SK-N-SH (cell line): ENCODE measurements around the gene DHX35. TPM values are rescaled to one million over a fixed set of nuclear protein-coding genes. Genes with fewer than 3 reads are reported as not detected.

ENCODE experiments used
- CTCF ChIA-PET: fragments of 300-600, 350-600 bp; formaldehyde crosslinking; extraction: SDS; loops from one replicate; lab custom pipeline; 2021; lab: Yijun Ruan, JAX
- POLR2A ChIA-PET: fragments of 350-600 bp; sonication (Branson Sonifier 250); formaldehyde crosslinking; extraction: SDS; loops from one replicate; lab custom pipeline; 2020; ENCODE audit warnings: antibody characterized with exemption, inconsistent platforms; lab: Yijun Ruan, JAX
- DNase-seq: peaks from one replicate; pipeline ENCODE4 v3.0.0; 2012
- H2AFZ ChIP-seq: fragments of 200-600 bp; sonication (generic); 2 replicates; pipeline ENCODE4 v1.8.1; 2016; ENCODE audit warnings: antibody characterized with exemption, mild to moderate bottlenecking, low read depth
- H3F3A ChIP-seq: fragments of 200-600 bp; sonication (generic); replicated peaks from 2 replicates; pipeline ENCODE3; 2016; ENCODE audit warnings: antibody characterized with exemption, mild to moderate bottlenecking; ENCODE audit not compliant: insufficient read depth
- H3K27ac ChIP-seq, 2 experiments: fragments of 200-500 bp in 1 of 2; fragments of 200-600 bp in 1 of 2; sonication (Bioruptor generic) in 1 of 2; sonication (generic), shearing (Covaris generic) in 1 of 2; 2 replicates each; pipeline versions ENCODE4 v1.5.1 to v1.6.1; 2014 to 2016; ENCODE audit warnings: low read depth in 2 of 2, inconsistent platforms in 1 of 2, low read length in 1 of 2, mild to moderate bottlenecking in 1 of 2, mixed read lengths in 1 of 2
- H3K27me3 ChIP-seq: fragments of 200-600 bp; sonication (generic), shearing (Covaris generic); 2 replicates; pipeline ENCODE4 v1.6.1; 2016; ENCODE audit warnings: mixed run types; ENCODE audit not compliant: insufficient read depth
- H3K36me3 ChIP-seq, 2 experiments: fragments of 200-500 bp in 1 of 2; fragments of 200-600 bp in 1 of 2; sonication (Bioruptor generic) in 1 of 2; sonication (generic) in 1 of 2; replicated peaks in 1 of 2; 2 replicates each; pipeline versions ENCODE3 to v1.5.1; 2014 to 2016; ENCODE audit warnings: low read length in 1 of 2, mild to moderate bottlenecking in 1 of 2; ENCODE audit not compliant: insufficient read depth in 2 of 2, control insufficient read depth in 1 of 2
- H3K4me1 ChIP-seq, 2 experiments: fragments of 200-500 bp in 1 of 2; fragments of 200-600 bp in 1 of 2; sonication (Bioruptor generic) in 1 of 2; sonication (generic), shearing (Covaris generic) in 1 of 2; 2 replicates each; pipeline versions ENCODE4 v1.5.1 to v1.6.1; 2014 to 2016; ENCODE audit warnings: low read depth in 1 of 2, low read length in 1 of 2, mixed run types in 1 of 2; ENCODE audit not compliant: insufficient read depth in 2 of 2, control insufficient read depth in 1 of 2
- H3K4me2 ChIP-seq: fragments of 200-600 bp; sonication (generic), shearing (Covaris generic); 2 replicates; pipeline ENCODE4 v1.6.1; 2017; ENCODE audit warnings: mixed run types
- H3K4me3 ChIP-seq, 2 experiments: fragments of 200-500 bp in 1 of 2; fragments of 200-600 bp in 1 of 2; sonication (Bioruptor generic) in 1 of 2; sonication (generic), shearing (Covaris generic) in 1 of 2; 2 replicates each; pipeline versions ENCODE4 v1.5.1 to v1.8.1; 2014 to 2016; ENCODE audit warnings: low read depth in 2 of 2, inconsistent platforms in 1 of 2, low read length in 1 of 2, mild to moderate bottlenecking in 1 of 2, mixed read lengths in 1 of 2, moderate library complexity in 1 of 2
- H3K79me2 ChIP-seq: fragments of 200-600 bp; sonication (generic); 2 replicates; pipeline ENCODE4 v1.8.1; 2017; ENCODE audit warnings: mild to moderate bottlenecking; ENCODE audit not compliant: insufficient read depth
- H3K9ac ChIP-seq: fragments of 200-600 bp; sonication (generic); 2 replicates; pipeline ENCODE4 v1.6.1; 2017; ENCODE audit warnings: mixed run types
- H3K9me2 ChIP-seq: fragments of 200-600 bp; sonication (generic); 2 replicates; pipeline ENCODE4 v1.6.1; 2017; ENCODE audit warnings: mixed run types
- H3K9me3 ChIP-seq: fragments of 200-600 bp; sonication (generic); 2 replicates; pipeline ENCODE4 v1.6.1; 2017; ENCODE audit warnings: mixed run types, mild to moderate bottlenecking, moderate library complexity
- H4K20me1 ChIP-seq: fragments of 200-600 bp; sonication (generic); 2 replicates; pipeline ENCODE4 v1.6.1; 2017; ENCODE audit warnings: mild to moderate bottlenecking, mixed run types; ENCODE audit not compliant: insufficient read depth
- ELF1 ChIP-seq: IDR thresholded peaks from 2 replicates; pipeline ENCODE4 v1.4.0; 2012
- EP300 ChIP-seq, 2 experiments: IDR thresholded peaks; 2 replicates each; pipeline versions ENCODE4 v1.4.0 to v1.6.1; 2012; ENCODE audit warnings: borderline replicate concordance in 1 of 2, low read depth in 1 of 2, low read length in 1 of 2
- EZH2phosphoT487 ChIP-seq: fragments of 200-600 bp; sonication (generic); IDR thresholded peaks from 2 replicates; pipeline ENCODE4 v1.6.1; 2017; ENCODE audit warnings: low read depth, mixed run types, mild to moderate bottlenecking, antibody characterized with exemption, moderate library complexity, borderline replicate concordance
- GABPA ChIP-seq: IDR thresholded peaks from 2 replicates; pipeline ENCODE4 v1.4.0; 2012; ENCODE audit warnings: low read depth, mild to moderate bottlenecking
- JUND ChIP-seq: IDR thresholded peaks from 2 replicates; pipeline ENCODE4 v1.4.0; 2012
- MEF2A ChIP-seq: IDR thresholded peaks from 2 replicates; pipeline ENCODE4 v1.4.0; 2012; ENCODE audit warnings: low read depth, borderline replicate concordance
- NFIC ChIP-seq: IDR thresholded peaks from 2 replicates; pipeline ENCODE4 v1.4.0; 2012; ENCODE audit warnings: borderline replicate concordance
- NRF1 ChIP-seq: IDR thresholded peaks from 2 replicates; pipeline ENCODE4 v1.6.1; 2012; ENCODE audit warnings: low read depth, mild to moderate bottlenecking, low read length
- POLR2AphosphoS5 ChIP-seq: IDR thresholded peaks from 2 replicates; pipeline ENCODE4 v1.6.1; 2012; ENCODE audit warnings: low read depth, low read length
- RAD21 ChIP-seq: IDR thresholded peaks from 2 replicates; pipeline ENCODE4 v1.6.1; 2012; ENCODE audit warnings: mild to moderate bottlenecking, low read length
- SMC3 ChIP-seq: IDR thresholded peaks from 2 replicates; pipeline ENCODE4 v1.6.1; 2012; ENCODE audit warnings: low read depth, low read length, improper control_type of control experiment
- USF2 ChIP-seq: fragments of 150-350 bp; IDR thresholded peaks from 2 replicates; pipeline ENCODE4 v1.6.1; 2017; ENCODE audit warnings: antibody characterized with exemption, low read length, low read depth, borderline replicate concordance
- WGBS: methylation state at CpG from one replicate; pipeline ENCODE4 v1.1.6; 2017; ENCODE audit warnings: low lambda C conversion rate; 5-methylcytosine and 5-hydroxymethylcytosine counted together
- polyA plus RNA-seq, 3 experiments: library from polyadenylated mRNA; depleted of rRNA; stranded (reverse); fragments of >200 nt; gene quantifications; 2 replicates each; pipeline ENCODE4 v1.2.3, GENCODE V29; 2012
- TF ChIP-seq, protein P1 (sequence below): fragments of 150-350 bp; IDR thresholded peaks from 2 replicates; pipeline ENCODE4 v1.6.1; 2016; ENCODE audit warnings: mild to moderate bottlenecking, low read depth, low read length

Gene DHX35
- polyA plus RNA-seq, 1 of the 3 experiments (the other 2 are of a cell fraction) = 17.1 TPM

GRCh38 chr20:38926142-38926933, 35.8 kb upstream of the DHX35 start, which contains the start of gene FAM83D (continued):
- TF ChIP-seq NRF1 (no peak), EP300 (IDR thresholded peaks at IDR 0.05; ENCODE audit: borderline replicate concordance in 1 of 2, low read depth in 1 of 2, low read length in 1 of 2) (0 out of 4 replicates have a peak, but pooled peaks of 1 of the 2 experiments have one; percentile 7), POLR2AphosphoS5 (peak; percentile 93), SMC3 (no peak; the same call in 1 of the 2 replicates), MEF2A (no peak)

DNA sequence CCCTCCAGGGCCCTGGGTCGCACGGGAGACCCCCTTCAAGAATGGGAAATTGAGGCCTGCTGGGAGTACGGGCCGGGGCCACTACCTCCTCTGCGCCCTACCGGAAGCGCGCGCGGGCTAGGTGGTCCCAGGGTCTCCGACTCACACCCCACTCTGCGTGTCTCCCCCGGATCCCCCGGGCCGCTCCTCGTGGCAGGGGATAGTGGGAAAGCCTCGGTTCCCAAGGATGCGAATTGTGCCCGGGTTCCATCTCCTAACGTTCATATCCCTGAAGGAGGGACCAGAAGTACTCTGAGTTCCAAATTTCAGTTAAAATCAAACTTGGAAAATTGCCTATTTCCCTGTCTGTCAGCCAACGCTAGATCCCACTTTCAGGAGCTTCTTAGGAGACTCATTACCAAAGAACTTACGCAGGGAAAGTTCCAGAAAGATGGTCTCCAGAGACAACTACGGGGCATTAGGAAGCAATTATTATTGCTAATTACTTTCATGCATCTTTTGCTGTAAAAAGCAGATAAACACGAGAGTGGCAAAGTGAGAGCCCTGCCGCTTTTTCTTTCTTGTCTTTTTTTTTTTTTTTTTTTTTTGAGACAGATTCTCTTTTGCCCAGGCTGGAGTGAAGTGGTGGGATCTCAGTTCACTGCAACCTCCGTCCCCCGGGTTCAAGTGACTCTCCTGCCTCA, 35.1 kb upstream of the DHX35 start:
- CTCF ChIA-PET = interaction anchor here (0.9 to 3.6 kb wide), 18 partner anchors 7 to 253 kb away, joined by 3 to 41 read pairs (median 4); partner anchors contain the start of gene DHX35
- peaks cover 55% of the 10 kb centered on the region for H3K79me2 ChIP-seq

GRCh38 chr20:38927902-38928578, 34.1 kb upstream of the DHX35 start:
- H3K27ac ChIP-seq = peak overlapping the region in 1 of 2 experiments; percentile 6; a peak in 1 of 4 replicates
- DNase-seq = no peak
- TF ChIP-seq SMC3 (no peak), ELF1 (no peak), GABPA (no peak), JUND (no peak), EZH2phosphoT487 (no peak), USF2 (no peak), RAD21 (no peak)
- TF ChIP-seq, protein P1, sequence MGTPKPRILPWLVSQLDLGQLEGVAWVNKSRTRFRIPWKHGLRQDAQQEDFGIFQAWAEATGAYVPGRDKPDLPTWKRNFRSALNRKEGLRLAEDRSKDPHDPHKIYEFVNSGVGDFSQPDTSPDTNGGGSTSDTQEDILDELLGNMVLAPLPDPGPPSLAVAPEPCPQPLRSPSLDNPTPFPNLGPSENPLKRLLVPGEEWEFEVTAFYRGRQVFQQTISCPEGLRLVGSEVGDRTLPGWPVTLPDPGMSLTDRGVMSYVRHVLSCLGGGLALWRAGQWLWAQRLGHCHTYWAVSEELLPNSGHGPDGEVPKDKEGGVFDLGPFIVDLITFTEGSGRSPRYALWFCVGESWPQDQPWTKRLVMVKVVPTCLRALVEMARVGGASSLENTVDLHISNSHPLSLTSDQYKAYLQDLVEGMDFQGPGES = no peak
- peak overlapping the region; percentile 98 for H3K4me2 ChIP-seq
- no peaks in the 10 kb centered on the region for H3K36me3 ChIP-seq
- H4K20me1 ChIP-seq = peaks cover 23% of the 10 kb centered on the region; the same call in 1 of the 2 replicates
- peaks cover 3 to 21% of the 10 kb centered on the region in 2 experiments; a peak in 2 of 4 replicates for H3K4me1 ChIP-seq
- H3K79me2 ChIP-seq = peaks cover 65% of the 10 kb centered on the region
- peak overlapping the region; percentile 81 to 91 for H3K4me3 ChIP-seq
- H3K9me2 ChIP-seq = no peaks in the 10 kb centered on the region
- 36% methylated on average over 5 of the region's 5 CpGs for WGBS
- peak overlapping the region; percentile 72 for H3K9ac ChIP-seq
- H3K27me3 ChIP-seq = no peaks in the 10 kb centered on the region
- H2AFZ ChIP-seq = peak overlapping the region; percentile 9
- ChIA-PET CTCF (interaction anchor here (0.7 to 3.2 kb wide), 6 partner anchors 35 to 283 kb away, joined by 3 to 21 read pairs (median 4); partner anchors contain the start of gene DHX35), POLR2A (interaction anchor here (1.0 to 3.2 kb wide), 3 partner anchors 9 to 53 kb away, joined by 3 to 20 read pairs (median 4); partner anchors contain the start of gene DHX35)
- peaks cover 3% of the 10 kb centered on the region for H3F3A ChIP-seq
- H3K9me3 ChIP-seq = no peaks in the 10 kb centered on the region

More for the DNA sequence above, 35.1 kb upstream of the DHX35 start:
- Histone ChIP-seq H3K27ac (peak overlapping the region; percentile 37 to 54), H4K20me1 (peaks cover 14% of the 10 kb centered on the region; the same call in 1 of the 2 replicates), H2AFZ (peak overlapping the region; percentile 85), H3K4me3 (peak overlapping the region; percentile 81 to 91), H3K9me2 (no peaks in the 10 kb centered on the region), H3K36me3 (no peaks in the 10 kb centered on the region), H3K27me3 (no peaks in the 10 kb centered on the region)
- DNase-seq = no peak
- POLR2A ChIA-PET = interaction anchor here (0.7 to 3.2 kb wide), 4 partner anchors 35 to 203 kb away, joined by 3 to 20 read pairs (median 4); partner anchors contain the start of genes DHX35 and SLC32A1
- TF ChIP-seq NFIC = no peak
- TF ChIP-seq, all 33 proteins: peak for 0
- Histone ChIP-seq H3K4me1 (peaks cover 0 to 14% of the 10 kb centered on the region in 2 experiments; a peak in 2 of 4 replicates), H3F3A (peaks cover 3% of the 10 kb centered on the region), H3K9me3 (no peaks in the 10 kb centered on the region), H3K9ac (peak overlapping the region; percentile 72), H3K4me2 (peak overlapping the region; percentile 98)
- 6% methylated on average over 13 of the region's 27 CpGs for WGBS
